Activated effector memory CD4-positive, alpha-beta T cell treated with Interleukin-2 at 50 U/mL for 16 hours (primary cell): ENCODE results near the gene PRCD.
"Not testable (repeated sequence)": the region's sequence is repeated elsewhere in the genome, so short reads cannot be mapped to it uniquely, and the experiment has no call there.

Experiments
- DNase-seq: peaks from one replicate; pipeline ENCODE4 v3.0.0-alpha.2; 2020

The PRCD gene

DNA sequence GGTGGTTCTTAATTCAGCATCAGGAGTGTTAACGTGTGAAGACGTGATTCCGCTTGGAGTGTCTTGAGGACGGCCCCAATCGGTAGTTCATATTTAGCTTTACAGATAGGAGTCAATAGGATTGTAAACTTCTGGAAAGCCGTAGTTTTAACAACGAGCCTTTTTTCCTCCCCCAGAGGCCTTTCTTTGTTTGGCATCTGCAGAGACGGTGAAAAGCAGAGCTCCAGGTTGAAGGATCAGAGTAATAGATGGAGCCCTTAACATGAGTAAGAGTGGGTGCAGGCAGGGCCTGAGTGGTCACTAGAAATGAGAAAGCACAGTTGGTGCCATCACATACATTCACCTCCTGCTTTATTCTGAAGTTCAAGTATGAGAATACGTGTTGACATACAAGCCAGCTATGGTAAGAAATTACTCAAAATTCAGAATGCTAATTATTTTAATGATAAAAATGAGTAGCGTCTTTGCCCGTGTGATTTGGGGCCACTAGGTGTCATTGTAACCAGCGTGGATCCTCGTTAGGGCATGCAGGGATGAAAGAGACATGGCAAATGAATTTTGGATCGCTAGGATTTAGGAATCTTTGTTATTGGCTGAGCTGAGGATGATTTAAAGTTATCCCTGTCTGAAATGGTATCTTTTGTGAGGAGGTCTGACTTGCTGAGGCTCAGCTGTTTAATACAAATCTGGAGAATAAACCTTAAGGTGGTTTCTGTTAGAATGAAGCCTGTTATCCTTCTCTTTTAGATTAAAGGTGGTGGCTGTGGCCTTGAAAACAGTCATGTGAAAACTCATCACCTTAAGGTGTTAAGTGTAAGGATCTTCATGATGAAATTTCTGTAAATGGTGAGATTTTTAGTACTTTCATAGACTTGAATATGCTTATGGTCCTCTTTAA, 18.6 kb downstream of the PRCD start:
- no peak for DNase-seq

DNA sequence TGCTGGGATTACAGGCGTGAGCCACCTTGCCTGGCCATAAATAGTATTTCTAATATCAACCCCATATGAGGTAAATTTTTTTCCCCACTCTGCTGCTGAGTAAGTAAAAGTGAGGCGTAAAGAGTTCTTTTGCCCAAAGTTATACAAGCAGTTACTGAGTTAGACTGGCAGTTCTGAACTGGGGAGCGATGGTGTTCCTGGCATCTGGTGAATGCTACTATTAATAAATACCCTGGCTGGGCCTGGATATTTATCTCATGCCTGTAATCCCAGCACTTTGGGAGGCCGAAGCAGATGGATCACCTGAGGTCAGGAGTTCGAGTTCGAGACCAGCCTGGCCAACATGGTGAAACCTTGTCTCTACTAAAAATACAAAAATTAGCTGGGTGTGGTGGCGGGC, 19.6 kb downstream of the PRCD start:
- not testable (repeated sequence) for DNase-seq

DNA sequence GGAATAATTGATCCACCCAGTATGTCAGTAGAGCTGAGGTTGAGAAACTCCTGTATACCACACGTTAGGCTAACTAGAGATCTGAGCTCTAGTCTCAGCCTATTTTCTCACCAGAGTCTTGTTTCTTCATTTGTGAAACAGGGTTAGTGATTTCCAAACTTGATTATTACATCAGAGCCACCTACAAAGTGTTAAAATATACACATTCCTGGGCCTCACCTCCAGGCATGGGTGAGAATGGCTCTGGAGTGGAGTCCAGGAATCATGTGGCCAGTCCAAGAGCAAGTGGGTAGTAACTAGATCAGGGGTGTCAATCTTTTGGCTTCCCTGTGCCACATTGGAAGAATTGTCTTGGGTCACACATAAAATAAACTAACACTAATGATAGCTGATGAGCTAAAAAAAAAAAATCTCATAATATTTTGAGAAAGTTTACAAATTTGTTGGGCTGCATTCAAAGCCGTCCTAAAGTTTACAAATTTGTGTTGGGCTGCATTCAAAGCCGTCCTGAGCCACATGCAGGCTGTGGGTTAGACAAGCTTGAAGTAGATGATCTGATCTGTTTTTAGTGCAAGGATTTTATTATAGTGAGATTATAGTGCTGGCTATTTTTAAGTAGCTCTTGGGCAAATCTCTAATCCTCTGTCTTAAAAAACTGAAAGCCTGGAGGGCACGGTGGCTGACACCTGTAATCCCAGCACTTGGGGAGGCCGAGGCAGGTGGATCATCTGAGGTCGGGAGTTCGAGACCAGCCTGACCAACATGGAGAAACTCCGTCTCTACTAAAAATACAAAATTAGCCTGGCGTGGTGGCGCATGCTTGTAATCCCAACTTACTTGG, 20.4 kb downstream of the PRCD start:
- DNase-seq: no peak

DNA sequence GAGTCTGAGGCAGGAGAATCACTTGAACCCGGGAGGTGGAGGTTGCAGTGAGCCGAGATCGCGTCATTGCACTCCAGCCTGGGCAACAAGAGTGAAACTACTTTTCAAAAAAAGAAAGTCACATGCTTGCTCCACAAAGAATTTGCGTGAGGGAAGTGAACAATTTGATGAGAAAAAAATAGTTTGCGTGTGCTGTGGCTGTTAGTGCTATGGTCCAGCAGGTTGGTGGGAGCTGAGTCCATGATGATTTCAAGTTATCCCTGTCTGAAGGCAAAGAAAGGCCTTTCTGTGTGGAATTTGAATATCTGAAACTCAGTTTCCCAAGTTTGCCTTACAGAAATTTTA, 21.0 kb downstream of the PRCD start:
- DNase-seq: no peak

DNA sequence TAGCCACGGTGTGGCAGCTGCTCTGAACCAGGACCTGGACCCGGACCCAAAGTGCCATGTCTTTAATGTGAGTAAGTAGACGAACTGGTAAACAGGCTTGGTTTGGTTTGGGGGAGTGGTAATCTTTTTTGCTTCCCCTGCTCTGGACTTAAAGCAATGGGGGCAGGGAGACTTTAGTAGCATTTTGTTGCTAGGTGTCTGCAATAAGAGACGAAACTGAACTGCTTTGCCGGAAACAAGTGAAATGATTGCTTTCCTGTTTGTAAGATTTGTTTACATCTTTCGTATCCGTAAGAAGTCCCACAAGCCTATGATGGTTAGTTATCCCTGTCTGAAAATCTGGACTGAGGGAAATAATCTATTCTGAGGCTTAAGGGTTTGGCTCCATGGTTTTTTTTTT, 21.5 kb downstream of the PRCD start:
- DNase-seq: no peak

DNA sequence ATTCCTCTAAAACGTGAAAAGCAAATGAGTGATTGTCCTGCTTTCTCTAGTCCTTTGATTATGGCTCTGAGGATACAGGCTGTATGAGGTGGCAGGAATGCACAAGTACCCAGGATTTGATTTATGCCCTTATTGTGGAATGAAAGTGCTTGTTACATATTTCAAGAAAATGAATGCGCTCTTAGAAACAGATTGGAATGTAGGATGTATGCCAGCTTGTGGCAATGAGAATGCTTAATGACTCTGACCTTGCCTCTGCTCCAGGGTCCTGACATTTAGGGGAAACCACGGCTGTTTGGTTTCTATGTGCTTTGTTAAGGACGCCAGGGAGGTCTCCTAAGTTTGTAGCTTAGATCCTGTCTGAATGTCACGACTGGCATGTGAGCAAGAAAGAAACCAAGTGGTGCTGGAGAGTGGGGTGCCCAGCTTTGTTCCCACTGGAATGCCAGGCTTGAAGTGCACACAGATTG, 22.0 kb downstream of the PRCD start:
- no peak for DNase-seq

DNA sequence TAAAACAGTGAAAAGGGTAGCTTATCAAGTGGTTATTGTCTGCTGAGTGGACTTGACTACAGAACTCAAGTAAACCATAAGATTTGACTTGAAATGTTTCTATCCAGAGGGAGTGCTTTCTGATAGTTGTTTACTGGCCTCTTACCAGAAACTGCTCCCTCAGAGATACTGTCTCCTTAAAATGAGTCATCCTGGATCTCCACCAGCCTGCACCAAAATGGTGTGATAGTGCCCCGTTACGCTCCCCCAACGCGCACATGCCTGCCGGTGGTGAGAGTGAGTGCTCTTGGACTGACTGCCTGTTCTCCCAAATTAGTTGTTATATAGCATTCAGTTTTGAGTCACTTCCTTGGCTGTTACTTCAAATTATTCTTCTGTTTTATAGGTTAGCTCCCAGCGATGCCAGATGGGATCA, 22.9 kb downstream of the PRCD start:
- no peak for DNase-seq

DNA sequence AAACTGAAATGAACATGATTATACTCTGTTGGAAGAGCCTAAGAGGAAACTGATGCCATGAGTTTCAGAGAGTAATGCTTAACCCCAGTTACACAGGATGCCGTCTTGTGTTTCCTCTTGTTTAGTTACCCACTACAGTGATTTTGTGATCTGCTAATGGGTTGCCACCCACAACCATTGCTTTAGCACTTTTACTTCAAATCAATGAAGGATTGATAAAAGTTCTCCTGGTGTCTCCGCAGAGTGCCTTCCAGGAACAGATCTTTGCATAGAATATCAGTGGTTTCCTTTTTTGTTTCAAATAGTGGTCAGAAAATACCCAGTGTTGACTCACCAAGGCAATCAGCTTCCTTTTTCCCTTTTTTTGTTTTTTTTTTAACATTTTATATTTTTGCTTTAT, 23.5 kb downstream of the PRCD start:
- DNase-seq: not testable (repeated sequence)

DNA sequence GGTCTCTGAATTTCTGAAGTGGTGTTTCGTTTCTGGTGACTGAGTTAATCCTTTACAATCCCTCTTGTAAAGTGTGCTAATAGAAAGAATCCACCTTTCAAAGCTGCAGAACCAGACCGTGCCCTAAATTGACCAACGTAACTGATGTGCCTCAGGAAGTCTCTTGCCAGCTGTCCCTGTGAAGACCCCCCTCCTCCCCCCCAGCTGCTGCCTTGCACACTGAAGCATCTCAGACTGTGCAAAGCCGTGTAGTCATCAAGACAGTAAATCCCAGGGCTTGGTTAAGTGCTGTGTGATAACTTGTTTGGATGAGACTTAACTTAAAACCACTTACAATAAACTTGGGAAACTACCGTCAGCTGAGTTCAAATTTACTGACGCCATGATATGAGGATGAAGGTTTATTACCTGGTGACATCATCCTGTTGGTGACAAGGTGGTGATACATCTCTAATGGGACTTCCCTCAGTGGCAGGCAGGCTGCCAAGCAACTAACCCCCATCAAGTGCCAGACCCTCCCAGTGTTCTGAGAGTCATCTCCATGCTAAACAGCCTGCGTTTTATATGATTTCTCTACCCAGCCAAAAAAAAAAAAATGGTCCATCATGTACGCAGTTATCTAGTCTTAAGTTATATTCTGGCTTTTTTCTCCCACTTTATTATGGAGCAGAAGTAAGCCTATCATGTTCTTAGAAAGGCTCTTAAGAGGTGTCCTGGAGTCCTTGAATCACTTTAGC, 25.3 kb downstream of the PRCD start:
- not testable (repeated sequence) for DNase-seq

DNA sequence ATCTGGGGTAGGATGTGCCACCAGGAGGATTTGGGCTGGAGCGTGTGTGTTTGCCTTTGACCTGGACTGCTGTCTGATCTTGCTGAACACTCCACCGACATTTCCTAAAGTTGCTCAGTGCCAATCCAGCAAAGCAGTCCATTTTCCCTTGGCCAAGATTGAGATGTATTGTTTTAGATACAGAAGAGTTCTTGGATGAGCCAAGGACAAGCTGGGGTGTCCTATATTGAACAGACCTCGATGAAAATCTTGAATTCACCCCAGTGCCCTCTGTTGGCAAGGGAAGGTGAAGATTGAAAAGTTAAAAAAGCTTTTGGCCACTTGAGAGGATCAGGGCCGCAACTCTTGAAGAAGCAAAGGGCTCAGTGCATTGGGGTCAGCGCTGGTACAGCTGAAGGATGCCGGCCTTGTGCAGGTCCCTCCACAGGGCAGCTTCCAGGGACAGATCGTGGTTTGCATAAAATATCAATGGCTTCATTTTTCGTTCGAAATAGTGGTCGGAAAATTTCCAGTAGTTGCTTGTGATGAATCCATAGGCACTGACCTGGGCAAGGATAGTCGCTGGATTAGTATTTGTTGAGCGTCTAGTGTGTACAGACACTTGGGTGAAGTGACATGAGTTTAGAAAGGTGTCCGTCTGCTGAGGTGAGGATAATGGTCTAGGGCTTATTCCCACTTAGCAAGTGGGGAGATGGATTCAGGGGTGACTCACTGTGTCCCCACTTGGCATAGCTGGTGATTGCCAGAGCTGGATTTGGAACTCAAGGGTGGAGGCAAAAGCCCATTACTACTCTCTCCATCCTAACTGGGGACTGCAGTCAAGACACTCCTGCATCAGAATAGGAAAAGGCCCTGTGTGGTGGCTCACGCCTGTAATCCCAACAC, 26.1 kb downstream of the PRCD start:
- no peak for DNase-seq

DNA sequence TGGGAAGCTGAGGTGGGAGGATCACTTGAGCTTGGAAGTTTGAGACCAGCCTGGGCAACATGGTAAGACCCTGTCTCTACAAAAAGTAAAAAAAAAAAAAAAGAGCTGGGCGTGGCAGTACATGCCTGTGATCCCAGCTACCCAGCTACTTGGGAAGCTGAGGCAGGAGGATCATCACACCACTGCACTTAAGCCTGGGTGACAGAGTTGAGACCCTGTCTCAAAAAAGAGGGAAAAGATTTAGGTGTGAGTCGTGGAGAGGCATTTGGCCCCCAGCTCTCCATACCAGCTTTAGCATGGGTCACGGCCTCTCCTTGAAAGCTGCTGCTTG, 26.7 kb downstream of the PRCD start:
- DNase-seq: no peak

DNA sequence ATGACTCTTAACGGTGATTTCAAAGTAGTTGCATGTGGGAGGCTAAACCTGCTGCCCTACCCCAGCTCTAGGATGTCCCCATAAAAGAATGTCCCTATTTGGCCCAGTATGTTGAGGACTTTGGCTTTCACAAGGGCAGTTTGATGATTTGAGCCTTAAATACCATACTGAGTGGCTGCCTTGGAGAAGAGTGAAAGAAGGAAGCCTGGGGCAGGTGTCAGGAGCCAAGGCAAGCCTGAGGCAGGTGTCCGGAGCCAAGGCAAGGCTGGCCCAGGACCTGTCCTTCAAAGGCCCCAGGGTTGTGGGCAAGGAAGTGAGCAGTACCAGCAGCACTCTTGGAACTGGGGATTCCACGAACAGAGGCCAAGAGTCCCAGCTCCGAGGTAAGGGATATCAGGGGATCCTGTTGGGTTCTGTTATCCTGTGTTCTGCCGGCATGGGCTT, 27.2 kb downstream of the PRCD start:
- no peak for DNase-seq

DNA sequence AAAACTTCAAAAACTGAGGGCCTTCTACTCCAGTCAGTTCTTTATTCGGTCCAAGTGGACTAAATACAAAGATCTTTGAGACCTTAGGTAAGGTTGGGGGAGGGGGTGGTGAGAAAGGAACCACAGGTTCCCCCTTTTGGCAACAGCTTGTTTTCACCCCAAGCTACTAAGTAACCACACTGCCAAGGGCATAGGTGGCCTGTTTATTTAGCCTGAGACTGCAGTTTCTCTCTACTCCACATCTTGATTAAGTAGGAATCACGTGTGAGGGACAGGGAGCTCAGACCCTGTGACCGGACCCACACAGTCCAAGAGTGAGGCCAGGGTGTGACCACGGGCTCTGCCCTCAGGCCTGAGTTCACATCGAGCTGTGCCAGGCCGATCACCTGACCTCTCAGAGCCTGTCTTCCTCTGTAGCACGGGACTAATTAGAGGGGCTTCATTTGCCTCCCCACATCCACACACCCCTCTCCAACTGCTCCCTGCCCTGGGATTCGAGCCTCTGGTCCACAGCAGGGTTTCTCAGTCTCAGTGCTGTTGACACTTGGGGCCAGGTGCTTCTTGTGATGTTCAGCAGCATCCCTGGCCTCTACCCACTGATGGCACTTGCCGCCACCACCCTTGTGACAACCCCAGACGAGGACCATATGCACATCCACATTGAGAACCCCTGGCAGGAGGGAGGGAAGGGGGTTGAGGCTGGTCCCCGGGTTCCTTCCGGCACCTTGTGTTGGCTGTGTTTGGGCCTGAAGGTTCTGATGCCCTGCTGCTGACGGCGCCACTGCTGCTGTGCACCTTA, 28.0 kb downstream of the PRCD start:
- no peak for DNase-seq

DNA sequence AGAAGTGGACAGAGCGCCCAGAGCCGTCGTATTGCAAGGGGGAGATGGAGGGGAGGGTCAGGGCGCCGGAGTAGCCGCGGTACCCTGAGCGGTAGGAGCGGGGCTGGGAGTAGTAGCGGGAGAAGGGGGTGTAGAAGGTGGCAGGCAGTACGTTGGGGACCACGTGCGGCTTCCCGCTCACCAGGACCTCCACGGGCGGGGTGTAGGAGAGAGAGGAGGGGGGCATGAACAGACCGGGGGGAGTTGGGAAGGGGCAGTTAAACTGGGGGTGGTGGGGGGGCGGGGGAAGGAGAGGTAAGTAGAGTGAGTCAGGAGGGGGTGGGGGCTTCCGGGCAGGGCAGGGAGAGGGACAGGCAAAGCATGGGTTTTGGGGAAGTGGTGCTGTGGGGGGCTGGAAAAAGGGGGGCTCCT, 29.0 kb downstream of the PRCD start:
- no peak for DNase-seq

DNA sequence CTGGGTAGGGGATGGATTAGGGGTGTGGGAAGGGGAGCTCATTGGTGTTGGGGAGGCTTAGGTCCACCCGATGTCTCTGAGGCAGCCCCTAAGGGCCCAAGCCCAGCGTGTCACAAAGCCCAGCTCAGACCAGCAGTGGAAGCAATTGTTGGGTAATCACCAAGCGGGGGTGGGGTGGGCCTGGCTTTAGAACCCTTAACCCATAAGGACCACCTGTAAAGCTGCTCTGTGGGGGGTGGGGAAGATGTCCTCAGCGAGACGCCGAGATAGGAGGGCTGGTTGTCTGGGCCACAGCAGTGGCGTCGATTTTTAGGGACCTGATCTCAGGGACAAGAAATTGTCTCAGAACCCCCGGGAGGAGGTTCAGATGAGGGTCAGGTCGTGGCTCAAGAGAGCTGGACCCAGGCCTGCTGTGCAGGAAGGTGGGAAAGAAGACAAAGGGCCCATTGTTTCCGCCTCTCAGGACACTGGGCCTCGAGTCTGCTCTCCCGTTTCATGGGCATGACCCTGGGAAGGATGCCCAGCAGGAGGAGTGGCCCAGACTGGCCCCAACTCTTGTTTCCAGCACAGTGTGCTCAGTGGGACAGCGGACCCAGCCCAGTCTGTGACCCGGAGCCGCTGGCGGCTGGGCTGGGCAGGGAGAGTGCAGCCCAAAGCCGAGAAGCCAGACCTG, 29.9 kb downstream of the PRCD start:
- DNase-seq: no peak

DNA sequence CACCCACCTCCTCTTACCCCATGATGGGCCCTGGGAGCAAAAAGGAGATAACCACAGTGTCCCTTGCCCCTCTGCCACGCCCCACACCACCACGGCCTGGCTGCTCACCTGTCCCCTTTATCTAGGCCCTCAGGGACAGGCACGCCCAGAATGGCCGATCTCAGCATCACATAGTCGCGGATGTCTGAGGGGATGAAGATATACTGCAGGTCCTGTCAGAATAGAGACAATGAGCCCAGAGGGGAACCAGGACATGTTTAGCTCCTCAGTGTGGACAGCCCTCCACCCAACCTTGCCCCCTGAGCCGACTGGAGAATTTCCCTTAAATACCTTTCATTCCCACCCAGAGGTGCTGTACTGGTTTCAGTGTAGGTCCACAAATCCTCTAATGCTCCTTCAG, 30.6 kb downstream of the PRCD start:
- DNase-seq: no peak

DNA sequence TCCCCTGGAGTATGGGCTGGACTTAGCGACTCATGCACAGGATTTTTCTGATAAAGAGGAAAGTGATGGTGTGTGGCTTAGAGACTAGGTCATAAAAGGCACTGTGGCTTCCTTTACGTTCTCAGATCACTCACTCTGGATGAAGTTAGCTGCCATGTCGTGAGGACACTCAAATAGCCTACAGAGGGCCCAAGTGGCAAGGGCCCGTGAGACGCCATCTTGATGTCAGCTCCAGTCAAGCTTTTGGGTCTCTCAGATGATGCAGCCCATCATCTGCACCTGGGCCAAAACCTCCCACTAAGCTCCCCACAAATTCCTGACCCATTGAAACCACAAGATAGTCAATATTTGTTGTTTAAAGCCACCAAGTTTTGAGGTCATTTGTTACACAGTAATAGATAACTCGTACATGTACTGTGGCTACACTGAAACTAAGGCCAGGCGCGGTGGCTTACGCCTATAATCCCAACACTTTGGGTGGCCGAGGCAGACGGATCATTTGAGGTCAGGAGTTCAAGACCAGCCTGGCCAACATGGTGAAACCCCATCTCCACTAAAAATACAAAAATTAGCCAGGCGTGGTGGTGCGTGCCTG, 31.1 kb downstream of the PRCD start:
- no peak for DNase-seq

DNA sequence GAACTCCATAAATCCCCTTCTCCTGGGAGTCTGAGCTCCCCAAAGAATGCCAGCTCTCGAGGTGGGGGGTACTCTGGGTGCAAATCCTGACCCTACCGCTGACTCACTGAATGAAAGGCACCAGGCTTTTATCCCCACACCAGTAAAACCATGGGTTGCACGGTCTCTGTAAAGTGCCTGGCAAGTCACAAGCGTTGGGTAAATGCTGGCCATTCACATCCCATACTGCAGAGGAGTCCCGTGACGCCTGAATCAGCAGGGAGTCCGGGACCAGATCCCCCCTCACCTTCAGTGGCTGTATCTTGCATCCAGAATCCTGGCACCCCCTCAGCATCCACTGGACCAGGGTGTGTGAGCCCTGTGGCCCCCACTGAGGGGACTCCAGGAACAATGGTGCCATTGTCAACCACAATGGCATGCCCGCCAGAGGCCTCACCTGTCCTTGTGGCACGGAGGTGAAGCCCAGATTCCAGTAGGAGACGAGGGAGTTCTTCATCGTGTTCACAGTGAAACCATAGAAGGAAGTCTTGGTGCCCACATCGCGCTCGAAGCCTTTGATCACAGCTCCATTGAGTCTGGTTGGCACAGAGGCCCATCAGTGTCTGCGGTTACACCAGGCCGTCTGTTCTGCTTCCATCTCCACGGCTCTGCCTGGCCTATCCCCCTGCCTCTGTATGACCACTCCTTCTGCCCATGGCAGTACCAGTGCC, 32.5 kb downstream of the PRCD start:
- DNase-seq: no peak

DNA sequence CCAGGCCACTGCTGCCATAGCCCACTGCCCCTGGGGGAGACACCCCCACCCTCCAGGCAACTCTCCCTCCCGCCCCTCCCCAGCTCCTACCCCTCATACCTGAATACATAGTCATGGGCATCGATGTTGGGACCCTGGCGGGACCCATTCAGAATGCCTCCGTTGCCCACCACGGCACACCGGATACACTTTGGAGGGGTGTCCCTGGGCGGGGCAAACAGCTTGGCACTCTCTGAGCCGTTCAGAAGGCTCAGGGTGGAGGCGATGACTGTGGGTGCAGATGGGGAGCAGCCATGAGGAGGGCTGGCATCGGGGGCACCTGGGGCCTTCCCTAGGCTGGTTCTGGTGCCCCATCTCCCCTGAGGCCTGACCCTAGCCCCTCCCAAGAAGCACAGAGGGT, 33.3 kb downstream of the PRCD start:
- DNase-seq: no peak

DNA sequence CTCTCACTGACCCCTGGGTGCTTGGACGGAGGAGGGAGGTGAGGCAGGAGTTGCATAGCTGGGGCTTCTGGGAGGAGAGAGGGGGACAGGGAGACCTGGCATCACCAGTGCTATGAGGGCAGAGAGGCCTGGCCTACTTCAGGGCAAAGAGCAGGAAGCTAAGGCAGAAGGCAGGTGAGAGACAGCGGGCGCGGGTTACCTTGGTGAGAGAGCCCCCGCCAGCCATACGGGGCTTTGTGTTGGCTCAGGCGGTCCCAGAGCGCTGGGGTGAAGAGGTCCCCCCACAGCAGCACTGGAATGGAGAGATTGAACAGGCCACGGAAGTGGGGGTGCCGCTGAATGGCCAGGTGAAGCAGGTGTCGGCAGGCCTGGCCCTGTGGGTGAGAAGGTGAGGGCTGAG, 34.3 kb downstream of the PRCD start:
- DNase-seq: no peak
